Stimulated activated CD4-positive, alpha-beta T cell treated with anti-CD3 and anti-CD28 coated beads, TNF-alpha, amount 100 ng/mL, for 48 hours (primary cell): Measurements from ENCODE around the gene CDH4.

Experiments
- DNase-seq, 3 donors: peaks; one replicate each; pipeline ENCODE4 v3.0.0-alpha.2; 2020; ENCODE audit warnings: low read depth in 3 of 3

Gene CDH4

DNA sequence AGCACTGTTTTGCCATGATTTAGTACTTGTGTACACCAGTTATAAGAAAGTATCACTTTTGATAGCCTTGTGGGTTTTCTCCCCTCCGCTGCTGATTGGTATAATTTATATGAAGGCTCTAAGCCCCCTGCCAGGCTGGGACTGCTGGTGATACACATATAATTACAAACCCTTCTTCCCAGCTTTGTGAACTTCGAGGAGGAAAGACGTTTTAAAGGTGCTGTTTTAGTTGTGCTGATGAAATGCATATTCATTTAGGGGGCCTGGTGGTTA, 567.4 kb downstream of the CDH4 start:
- no peak for DNase-seq

DNA sequence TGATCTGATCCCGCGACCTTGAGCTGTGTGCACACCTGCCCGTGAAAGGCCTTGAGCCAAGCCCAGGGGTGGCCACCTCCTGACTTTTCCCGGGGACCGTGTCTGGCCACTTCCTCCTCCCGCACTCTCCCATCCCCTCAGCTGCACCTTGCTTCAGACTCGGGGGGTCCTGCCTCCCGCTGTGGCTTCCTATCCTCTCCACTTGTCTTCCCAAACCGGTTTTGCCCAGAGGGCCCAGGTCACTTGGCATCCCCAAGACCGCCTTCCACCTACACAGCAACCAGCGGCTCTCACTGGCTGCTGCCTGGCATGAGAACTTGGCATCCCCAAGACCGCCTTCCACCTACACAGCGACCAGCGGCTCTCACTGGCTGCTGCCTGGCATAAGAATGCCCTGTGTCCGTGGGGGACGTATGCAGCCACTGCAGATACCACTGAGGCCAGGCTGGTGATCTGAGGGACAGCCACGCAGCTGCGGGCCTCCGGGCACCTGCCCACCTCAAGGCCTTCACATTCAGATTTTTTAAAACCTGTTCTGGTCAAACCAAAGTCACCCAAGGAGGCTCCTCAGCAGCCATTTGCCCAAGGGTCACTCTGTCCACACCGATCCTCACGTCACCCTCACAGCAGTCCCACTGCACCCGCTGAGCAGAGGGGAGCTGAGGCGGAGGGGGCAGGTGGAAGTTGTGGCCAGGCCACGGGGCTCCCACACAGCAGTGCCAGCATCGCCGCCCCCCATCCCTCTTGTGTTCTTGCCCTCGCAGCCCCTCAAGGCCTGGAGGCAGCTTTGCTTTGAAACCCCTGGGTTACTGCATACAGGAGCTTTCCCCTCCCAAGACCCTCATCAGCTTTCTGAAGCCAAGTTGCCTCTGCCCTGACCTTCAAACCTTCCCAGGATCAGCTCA, 568.1 kb downstream of the CDH4 start:
- no peak for DNase-seq

DNA sequence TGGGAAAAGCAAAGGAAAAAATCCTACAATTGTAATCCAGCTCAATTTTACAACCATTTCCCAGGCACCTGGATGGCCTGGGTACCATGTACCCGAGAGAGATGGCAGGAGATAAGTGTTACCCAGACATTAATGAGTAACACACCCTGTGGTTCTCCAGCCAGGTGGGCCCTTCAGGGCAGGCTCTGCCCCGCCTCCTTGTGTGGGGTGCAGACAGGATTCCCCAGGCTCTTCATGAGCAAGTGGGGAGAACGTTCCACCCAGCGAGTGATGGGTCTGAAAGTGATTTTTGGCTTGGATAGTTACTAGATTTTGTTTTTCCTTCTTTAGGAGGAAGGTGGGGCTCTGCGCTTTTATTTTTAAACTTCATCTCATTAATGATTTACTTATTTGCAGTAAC, 569.7 kb downstream of the CDH4 start:
- no peak for DNase-seq

DNA sequence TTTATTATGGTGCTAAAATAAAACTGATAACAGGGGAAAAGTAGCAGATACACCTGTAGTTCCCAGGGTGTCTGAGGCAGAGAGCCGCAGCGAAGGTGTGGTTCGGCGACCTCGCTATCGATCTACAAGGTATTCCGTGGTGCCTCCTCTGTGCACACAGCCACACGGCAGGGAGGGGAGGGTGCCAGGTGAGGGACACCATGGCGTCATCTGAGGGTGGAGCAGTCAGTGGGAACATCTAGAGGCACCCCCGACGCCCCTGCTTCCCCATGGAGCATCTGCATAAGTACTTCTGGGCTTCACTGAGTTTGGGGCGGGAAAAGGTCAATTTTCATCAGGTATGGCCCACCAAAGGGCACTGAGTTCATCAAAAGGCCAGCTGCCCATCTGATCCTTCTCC, 570.3 kb downstream of the CDH4 start:
- no peak for DNase-seq

DNA sequence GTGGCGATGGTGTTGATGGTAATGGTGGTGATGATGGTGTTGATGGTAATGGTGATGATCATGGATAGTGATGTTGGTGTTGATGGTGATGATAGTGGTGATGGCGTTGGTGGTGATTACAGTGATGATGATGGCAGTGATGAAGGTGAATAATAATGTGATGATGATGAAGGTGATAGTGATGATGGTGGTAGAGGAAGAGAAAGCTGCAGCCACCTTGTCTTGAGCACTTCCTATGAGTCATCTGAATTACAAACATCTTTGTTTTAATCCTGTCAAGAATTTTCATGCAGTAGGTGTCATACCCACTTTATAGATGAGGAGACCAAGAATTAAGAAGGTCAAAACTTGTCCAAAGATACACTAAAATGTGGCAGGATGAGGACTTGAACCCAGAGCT, 571.2 kb downstream of the CDH4 start:
- DNase-seq = no peak

DNA sequence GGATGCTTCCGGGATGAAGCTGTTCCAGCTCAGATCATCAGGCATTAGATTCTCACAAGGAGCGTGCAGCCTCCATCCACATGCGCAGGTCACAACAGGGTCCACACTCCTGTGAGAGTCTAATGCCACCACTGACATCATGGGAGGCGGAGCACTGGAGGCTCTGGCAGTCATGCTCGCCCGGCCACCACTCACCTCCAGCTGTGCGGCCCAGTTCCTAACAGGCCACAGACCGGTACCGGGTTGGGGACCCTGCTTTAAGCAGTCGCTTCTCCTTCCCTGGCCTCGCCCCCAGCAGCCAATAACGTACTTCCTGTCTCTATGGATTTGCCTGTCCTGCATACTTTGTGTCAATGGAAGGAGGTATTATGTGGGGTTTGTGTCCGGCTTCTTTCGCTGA, 576.8 kb downstream of the CDH4 start:
- DNase-seq = no peak

DNA sequence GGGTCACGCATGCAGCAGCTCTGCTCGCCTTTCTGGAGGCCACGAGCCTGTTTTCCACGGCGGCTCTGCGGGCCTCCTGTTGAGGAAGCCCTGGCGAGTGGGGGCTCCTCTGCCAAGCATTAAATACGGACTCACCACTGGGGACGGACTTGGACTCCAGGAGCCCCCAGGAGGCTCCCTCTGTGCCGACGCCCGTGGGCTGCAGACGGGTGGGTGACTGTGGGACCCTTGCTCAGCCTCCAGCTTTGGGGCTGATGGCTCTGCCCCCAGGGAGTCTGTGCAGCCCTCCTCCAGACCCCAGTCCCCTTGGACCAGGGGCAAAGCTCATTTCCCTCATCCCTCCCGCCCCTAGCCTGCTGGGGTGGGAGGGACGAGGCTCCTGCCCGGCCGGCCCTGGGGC, 577.5 kb downstream of the CDH4 start:
- no peak for DNase-seq

DNA sequence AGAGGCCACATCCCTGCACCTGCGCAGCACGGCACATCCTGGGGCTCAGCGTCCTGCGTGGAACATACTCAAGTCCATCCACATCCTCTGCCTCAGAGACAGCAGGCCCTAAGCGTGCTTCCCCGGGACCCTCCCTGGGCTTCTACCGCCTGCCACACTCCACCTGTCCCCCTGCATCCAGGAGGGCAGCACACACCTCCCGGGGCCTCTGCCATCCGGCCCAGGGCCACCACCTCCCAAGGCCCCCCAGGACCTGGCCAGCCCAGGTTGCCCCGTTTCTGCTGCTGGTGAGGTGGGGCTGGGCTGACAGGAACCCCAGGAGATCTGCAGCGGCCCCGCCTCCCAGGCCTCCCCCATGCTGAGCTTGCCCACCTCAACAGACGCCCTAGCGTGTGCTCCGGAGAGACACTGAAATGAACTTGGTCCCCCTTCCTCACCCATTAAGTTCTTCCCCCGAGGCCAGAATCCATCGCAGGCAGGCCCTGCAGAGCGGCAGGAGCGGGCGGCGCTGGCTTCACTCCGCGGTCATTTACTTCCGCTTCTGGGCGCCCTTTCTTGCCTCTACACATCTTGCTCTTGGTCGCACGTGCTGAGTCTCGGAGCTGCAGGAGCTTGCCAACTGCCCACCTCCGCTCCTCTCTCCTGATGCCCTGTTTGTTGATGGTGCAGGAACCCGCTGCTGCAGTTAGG, 578.3 kb downstream of the CDH4 start:
- DNase-seq = no peak

DNA sequence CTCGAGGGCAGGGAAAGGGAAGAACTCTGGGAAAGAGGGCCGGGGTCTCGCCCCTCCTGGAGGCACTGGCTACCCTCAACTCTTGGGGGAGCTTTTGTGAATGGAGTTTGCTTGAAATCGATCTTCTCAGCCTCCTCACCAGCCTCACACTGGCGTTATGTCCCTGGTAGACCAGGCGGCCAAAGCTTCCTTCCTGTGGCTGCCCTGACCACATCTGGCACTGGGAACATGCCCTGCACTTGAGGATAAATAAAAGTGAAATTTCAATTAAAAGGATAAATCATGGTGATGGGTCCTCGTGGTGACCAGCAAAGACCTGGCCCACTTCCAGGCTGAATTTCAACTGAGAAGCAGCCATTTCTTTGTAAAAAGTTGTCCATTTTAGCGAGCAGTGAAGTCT, 578.9 kb downstream of the CDH4 start:
- no peak for DNase-seq

DNA sequence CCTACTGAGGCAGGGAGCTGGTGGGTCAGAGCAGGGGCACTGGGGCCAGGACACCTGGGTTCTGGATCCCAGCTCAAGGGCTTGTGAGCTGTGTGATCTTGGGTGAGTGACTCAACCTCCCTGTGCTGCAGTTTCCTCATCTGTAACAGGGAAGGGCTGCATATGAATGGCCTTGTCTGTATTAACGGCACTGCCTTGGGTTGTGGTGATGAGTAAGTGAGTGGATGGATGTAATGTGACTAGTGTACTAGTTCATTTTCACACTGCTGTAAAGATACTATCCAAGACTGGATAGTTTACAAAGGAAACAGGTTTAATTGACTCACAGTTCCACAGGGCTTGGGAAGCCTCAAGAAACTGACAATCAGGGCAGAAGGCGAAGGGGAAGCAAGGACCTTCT, 580.1 kb downstream of the CDH4 start:
- DNase-seq = no peak

DNA sequence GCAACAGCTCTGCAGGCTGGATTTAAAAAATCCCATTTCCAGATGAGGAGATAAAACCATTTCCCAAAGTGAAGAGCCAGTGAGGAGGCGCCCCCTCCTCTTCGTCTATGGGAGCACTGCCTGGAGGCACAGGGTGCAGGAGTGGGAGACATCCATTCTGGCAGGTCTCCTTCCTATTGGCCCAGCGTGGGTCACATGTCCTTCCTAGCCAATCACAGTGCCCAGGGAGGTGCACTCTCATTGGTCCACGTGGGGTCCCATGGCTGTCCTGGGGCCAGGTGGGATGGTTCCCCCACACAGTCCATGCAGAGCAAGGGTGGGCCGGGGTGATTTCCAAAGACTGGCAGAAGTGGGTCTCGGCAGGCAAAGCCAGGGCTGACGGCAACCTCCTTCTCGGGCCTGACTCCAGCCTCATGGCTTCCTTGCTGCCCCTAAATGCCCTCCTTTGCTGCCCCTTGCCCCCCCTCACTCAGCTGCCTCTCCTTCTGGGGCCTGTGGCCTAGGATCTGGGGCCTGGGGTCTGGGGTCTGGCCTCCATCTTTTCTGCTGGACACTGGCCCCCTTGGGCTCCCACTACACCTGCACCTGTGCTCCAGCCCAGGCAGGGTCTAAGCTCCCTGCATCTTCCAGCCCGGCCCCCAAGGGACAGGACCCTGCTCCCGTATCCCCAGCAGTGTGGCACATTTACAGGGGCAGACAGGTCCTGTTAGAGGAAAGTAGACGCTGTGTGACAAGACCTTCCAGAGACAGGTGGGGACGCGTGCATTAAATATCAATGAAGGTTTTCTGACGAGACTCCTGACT, 581.9 kb downstream of the CDH4 start:
- DNase-seq = no peak

DNA sequence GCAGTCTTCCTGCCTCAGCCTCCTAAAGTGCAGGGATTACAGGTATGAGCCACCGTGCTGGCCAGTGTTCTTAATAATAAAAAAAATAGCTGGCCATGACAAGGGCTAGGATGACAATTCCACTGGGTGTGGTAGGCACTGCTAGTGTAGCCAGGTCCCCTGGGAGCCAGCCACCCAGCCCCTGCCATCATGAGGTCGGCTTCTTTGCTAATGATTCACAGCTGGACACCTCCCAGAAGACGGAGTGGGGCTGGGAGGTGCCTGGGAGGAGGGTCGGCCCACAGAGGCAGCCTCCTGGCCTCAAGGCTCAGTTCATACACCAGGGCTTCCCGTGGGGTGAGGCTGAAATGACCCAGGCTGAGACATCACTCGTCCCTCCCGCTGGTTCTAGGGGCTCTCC, 583.2 kb downstream of the CDH4 start:
- no peak for DNase-seq

DNA sequence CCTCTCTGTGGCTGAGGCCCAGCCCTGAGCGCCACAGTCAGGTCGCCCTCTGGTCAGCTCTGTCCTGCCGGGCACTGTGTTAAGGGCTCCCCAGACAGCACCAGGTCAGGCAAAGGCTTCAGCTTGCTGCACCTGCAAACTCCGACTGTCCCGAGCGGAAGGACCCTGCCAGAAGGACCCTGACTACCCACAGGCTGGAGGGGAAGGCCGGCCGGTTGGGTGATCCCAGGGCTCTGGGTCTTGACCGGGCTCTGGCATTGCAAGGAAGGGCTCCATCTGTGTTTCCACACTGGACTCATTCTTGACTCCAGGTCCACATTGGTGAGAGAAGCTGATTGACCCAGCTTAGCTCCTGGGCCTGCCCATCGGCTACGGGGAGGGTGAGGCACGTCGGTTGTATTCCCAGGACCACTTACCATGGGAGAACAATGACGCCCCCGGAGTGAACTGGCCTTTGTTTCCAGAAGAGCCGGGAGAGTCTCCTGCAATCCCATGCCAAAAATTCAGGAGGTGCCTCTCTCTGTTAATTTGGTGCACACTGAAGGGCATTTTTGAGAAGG, 583.8 kb downstream of the CDH4 start:
- DNase-seq = no peak

DNA sequence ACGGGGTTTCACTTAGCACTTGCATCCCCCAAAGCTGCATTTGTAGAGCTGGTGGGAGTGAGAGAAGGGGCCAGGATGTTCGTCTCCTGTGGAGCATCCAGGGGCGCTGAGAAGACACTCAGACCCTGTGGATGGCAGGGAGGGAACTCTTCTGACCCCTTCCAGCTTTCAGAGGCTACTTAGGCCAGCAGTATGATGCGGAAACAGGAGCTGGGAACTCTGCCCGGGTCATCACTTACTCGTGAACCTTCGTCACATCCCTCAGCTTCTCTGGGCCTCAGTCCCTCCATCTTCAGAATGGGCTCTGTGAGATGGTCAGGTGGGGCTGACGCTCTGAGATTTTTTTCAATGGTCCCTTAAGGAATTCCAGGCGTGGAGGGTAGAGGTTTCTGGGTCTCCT, 585.1 kb downstream of the CDH4 start:
- DNase-seq = no peak

DNA sequence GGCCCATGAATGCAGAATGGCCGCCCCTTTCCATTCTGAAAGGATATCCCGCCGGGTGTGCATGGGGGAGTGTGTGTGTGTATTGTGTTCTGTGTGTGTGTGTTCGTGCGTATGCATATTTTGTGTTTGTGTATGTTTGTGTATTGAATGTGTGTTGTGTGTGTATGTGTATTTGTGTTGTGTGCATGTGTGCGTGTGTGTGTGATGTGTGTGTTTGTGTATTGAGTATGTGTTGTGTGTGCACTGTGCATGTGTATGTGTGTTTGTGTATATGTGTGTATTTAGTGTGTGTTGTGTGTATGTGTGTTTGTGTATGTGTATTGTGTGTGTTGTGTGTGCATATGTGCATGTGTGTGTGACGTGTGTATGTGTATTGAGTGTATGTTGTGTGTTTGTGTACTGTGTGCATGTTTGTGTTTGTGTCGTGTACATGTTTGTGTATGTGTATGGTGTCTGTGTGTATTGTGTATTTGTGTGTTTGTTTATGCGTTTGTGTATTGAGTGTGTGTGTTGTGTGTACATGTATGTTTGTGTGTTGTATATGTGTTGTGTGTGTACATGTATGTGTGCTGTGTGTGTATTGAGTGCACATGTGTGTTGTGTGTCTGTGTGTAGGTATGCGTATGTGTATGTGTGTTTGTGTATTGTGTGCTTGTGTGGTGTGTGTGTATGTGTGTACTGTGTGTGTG, 587.3 kb downstream of the CDH4 start:
- no peak for DNase-seq

DNA sequence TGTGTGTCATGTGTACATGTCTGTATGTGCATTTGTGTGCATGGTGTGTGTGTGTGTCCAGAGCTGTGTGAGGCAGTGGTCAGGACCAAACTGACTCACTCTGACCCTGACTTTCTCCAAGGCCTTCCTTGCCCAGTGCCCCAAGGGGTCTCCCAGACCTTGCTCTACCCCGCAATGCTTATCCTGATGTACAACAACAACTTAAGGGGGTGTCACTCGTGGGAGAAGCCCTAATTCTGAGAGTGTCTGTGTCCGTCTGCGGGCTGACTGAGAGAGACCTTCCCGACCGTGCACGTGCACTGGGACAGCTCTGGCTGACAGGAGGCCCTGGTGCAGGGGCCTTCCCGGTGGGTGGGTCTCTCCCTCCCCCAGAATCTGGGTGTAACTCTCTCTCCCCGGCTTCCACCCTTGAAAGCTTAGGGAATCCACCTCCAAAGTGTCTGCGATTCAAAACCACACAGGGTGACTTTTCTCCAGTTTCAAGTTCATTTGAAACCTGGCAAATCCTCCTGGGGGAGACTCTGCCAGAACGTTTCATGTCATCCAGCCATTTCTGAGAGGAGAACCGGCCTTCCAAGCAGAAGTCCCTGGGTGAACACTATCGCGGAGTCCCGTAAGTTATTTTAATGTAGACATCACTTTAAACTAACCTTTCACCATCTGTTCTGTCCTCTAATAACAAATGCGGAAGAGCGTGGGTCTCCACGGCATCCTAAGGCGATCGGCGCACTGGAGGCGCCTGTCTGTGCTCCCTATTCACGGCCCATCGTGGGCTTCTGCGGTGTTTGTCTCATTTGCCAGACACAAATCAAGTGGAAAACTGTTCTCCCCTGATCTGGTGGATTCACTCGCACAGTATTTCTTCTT, 588.1 kb downstream of the CDH4 start:
- no peak for DNase-seq

DNA sequence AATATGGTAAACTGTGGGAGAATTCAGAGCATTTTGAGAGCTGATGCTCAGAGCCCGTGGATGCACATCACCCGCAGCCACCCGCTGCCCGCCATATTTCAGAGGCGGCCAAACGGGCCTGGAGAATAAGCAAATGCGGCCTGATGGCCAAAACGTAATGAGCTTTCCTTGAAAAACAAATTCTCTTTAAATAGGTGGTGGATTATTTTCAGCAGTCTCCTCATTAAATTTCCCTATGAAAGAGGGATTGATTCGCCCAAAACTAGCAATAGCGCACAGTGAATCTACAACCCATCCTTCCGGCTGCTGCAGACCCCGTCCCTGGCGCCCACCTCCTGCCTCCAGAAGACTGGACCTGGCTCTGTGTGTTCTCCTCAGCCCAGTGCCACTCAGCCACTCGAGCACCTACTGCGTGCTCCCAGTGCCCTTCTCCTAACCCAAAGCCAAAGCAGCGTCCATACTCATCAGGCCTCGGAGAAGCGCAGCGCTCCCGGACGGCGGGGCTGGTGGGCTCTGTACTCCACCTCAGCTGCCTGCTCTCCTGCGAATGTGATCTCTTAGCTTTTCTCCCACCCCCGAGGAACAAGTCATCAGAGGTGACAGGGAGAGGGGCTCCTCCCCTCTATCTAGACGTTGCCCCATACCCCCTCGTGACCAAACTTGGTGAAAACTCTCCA, 588.9 kb downstream of the CDH4 start:
- DNase-seq = no peak

DNA sequence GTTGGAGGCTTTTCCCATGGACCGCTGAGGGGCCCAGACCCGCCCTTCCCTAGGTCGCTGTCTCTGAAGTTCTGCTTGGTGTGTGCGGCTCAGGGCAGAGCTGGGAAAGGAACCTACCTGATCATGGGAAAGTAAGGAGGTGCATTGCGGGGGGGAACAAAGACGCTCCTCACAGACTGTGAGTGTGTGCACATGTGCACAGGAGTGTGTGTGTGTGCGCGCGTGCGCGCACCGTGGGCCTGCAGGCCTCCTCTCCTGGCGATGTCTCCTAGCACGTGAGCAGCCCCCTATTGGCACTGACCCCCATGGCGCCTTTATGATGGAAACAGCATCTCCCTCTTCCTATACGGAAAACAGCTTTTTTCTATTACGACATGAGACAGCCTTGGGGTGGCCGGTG, 589.5 kb downstream of the CDH4 start:
- no peak for DNase-seq

DNA sequence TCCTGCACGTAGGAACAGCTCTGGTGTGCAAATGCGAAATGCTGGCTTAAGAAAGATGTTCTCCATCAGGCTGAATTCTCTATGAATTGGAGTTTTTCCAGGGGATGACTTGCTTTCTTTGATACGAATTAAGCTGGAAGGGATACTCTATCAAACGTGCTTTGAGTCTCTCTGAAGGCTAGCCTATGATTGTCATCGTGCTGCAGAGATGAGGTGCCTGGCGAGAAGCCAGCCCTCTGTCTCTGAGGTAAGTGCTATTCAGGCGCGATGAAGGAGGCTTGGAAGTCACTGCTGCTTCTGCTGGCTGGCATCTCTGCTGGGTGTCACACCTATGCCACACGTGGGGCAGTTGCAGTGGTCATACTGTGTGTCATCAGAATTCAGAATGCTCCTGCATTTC, 589.9 kb downstream of the CDH4 start:
- DNase-seq = no peak

DNA sequence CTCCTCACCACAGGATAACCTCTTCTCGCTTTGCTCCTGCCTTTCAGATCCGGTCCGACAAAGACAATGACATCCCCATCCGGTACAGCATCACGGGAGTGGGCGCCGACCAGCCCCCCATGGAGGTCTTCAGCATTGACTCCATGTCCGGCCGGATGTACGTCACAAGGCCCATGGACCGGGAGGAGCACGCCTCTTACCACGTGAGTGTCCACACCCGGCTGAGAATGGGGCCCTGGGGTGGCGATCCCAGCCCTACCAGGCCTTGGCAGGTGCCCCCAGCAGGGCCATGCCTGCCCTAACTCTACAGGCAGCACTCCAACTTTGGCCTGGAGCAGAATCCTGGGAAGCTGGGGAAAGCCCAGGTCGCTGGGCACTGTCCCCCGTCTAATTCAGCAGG, 592.6 kb downstream of the CDH4 start:
- no peak for DNase-seq
